H9 (cell line): ENCODE data around the gene TMA7B. TPM values are rescaled to one million over a fixed set of nuclear protein-coding genes. Genes with fewer than 3 reads are reported as not detected.

Experiments
- DNase-seq: peaks from one replicate; pipeline ENCODE4 v3.0.0-alpha.2; 2017
- H2AFZ ChIP-seq: one replicate; pipeline ENCODE4 v1.6.1; 2013; ENCODE audit warnings: mild to moderate bottlenecking, low read length, control low read depth, moderate library complexity
- H2AK5ac ChIP-seq: 2 replicates; pipeline ENCODE4 v1.6.1; 2013; ENCODE audit warnings: low read length, control low read depth, mixed read lengths; ENCODE audit not compliant: insufficient read length
- H2BK120ac ChIP-seq: one replicate; pipeline ENCODE4 v1.6.1; 2013; ENCODE audit warnings: low read depth, mild to moderate bottlenecking, low read length, control low read depth, inconsistent platforms; ENCODE audit not compliant: poor library complexity, severe bottlenecking
- H2BK12ac ChIP-seq: 2 replicates; pipeline ENCODE4 v1.6.1; 2013; ENCODE audit warnings: low read length, control low read depth, mixed read lengths, low read depth; ENCODE audit not compliant: insufficient read length
- H2BK15ac ChIP-seq: 2 replicates; pipeline ENCODE4 v1.6.1; 2013; ENCODE audit warnings: low read depth, low read length, control low read depth
- H2BK20ac ChIP-seq: one replicate; pipeline ENCODE4 v1.6.1; 2013; ENCODE audit warnings: low read depth, mild to moderate bottlenecking, low read length, control low read depth, inconsistent platforms; ENCODE audit not compliant: poor library complexity, severe bottlenecking
- H2BK5ac ChIP-seq: 2 replicates; pipeline ENCODE4 v1.6.1; 2013; ENCODE audit warnings: low read length, control low read depth, mixed read lengths; ENCODE audit not compliant: insufficient read length
- H3K14ac ChIP-seq: 2 replicates; pipeline ENCODE4 v1.6.1; 2013; ENCODE audit warnings: low read length, control low read depth; ENCODE audit not compliant: insufficient read depth
- H3K18ac ChIP-seq: 2 replicates; pipeline ENCODE4 v1.6.1; 2013; ENCODE audit warnings: low read depth, mild to moderate bottlenecking, mixed read lengths, low read length, control low read depth; ENCODE audit not compliant: insufficient read length
- H3K23ac ChIP-seq: 2 replicates; pipeline ENCODE4 v1.6.1; 2013; ENCODE audit warnings: low read length, control low read depth, mixed read lengths, low read depth; ENCODE audit not compliant: insufficient read length
- H3K23me2 ChIP-seq: 2 replicates; pipeline ENCODE4 v1.6.1; 2013; ENCODE audit warnings: low read depth, mild to moderate bottlenecking, mixed read lengths, low read length, control low read depth; ENCODE audit not compliant: insufficient read length, poor library complexity, severe bottlenecking
- H3K27ac ChIP-seq: 2 replicates; pipeline ENCODE4 v1.5.1; 2013; ENCODE audit warnings: low read length, control low read depth, mixed read lengths, low read depth; ENCODE audit not compliant: insufficient read length
- H3K27me3 ChIP-seq: 2 replicates; pipeline ENCODE4 v1.6.1; 2013; ENCODE audit warnings: low read length, control low read depth, inconsistent platforms; ENCODE audit not compliant: insufficient read depth
- H3K4ac ChIP-seq: 2 replicates; pipeline ENCODE4 v1.6.1; 2013; ENCODE audit warnings: low read depth, mild to moderate bottlenecking, control low read depth, inconsistent platforms, low read length, moderate library complexity
- H3K4me1 ChIP-seq: 2 replicates; pipeline ENCODE4 v1.6.1; 2013; ENCODE audit warnings: low read length, control low read depth, inconsistent platforms; ENCODE audit not compliant: insufficient read depth
- H3K4me2 ChIP-seq: 2 replicates; pipeline ENCODE4 v1.6.1; 2013; ENCODE audit warnings: low read length, control low read depth, mixed read lengths; ENCODE audit not compliant: insufficient read length, insufficient read depth
- H3K56ac ChIP-seq: 2 replicates; pipeline ENCODE4 v1.6.1; 2013; ENCODE audit warnings: low read depth, mild to moderate bottlenecking, mixed read lengths, low read length, control low read depth; ENCODE audit not compliant: insufficient read length
- H3K79me1 ChIP-seq: 2 replicates; pipeline ENCODE4 v1.6.1; 2013; ENCODE audit warnings: low read depth, mild to moderate bottlenecking, moderate library complexity, low read length, control low read depth, inconsistent platforms; ENCODE audit not compliant: insufficient read depth, poor library complexity, severe bottlenecking
- H3K79me2 ChIP-seq: 2 replicates; pipeline ENCODE4 v1.6.1; 2013; ENCODE audit warnings: low read length, control low read depth, inconsistent platforms; ENCODE audit not compliant: insufficient read depth
- H3K9ac ChIP-seq: 2 replicates; pipeline ENCODE4 v1.6.1; 2013; ENCODE audit warnings: low read length, control low read depth, mixed read lengths; ENCODE audit not compliant: insufficient read length; ENCODE audit errors: extremely low read depth
- H3K9me3 ChIP-seq: one replicate; pipeline ENCODE4 v1.6.1; 2013; ENCODE audit warnings: low read depth, low read length, inconsistent platforms; ENCODE audit not compliant: control insufficient read depth
- H3T11ph ChIP-seq: one replicate; pipeline ENCODE4 v1.6.1; 2013; ENCODE audit warnings: mild to moderate bottlenecking, low read length, control low read depth, inconsistent platforms
- H4K20me1 ChIP-seq: one replicate; pipeline ENCODE4 v1.6.1; 2013; ENCODE audit not compliant: control insufficient read depth, insufficient read length, insufficient read depth
- H4K5ac ChIP-seq: 2 replicates; pipeline ENCODE4 v1.6.1; 2013; ENCODE audit warnings: low read depth, mild to moderate bottlenecking, mixed read lengths, low read length, control low read depth; ENCODE audit not compliant: insufficient read length
- H4K8ac ChIP-seq: replicated peaks from 2 replicates; pipeline ENCODE4 v1.6.1; 2013; ENCODE audit warnings: low read length, control low read depth, mixed read lengths, low read depth; ENCODE audit not compliant: insufficient read length
- H4K91ac ChIP-seq: 2 replicates; pipeline ENCODE4 v1.6.1; 2013; ENCODE audit warnings: low read depth, mild to moderate bottlenecking, moderate library complexity, mixed read lengths, low read length, control low read depth; ENCODE audit not compliant: insufficient read length
- H3K27ac Mint-ChIP-seq, 3 experiments: 2 replicates in 2 of 3; 3 replicates in 1 of 3; pipeline ENCODE4 v1.8.0; 2020 to 2021; ENCODE audit warnings: mixed read lengths in 3 of 3, mild to moderate bottlenecking in 1 of 3, moderate library complexity in 1 of 3
- H3K27me3 Mint-ChIP-seq: 2 replicates; pipeline ENCODE4 v1.8.0; 2021; ENCODE audit warnings: low read depth, mild to moderate bottlenecking, moderate library complexity, mixed read lengths
- H3K36me3 Mint-ChIP-seq, 3 experiments: 2 replicates in 2 of 3; 3 replicates in 1 of 3; pipeline ENCODE4 v1.8.0; 2020 to 2021; ENCODE audit warnings: low read depth in 3 of 3, mixed read lengths in 3 of 3; ENCODE audit not compliant: insufficient read depth in 1 of 3
- H3K4me1 Mint-ChIP-seq, 2 experiments: 2 replicates each; pipeline ENCODE4 v1.8.0; 2020; ENCODE audit warnings: mixed read lengths in 2 of 2
- H3K4me3 Mint-ChIP-seq, 2 experiments: 2 replicates in 1 of 2; 3 replicates in 1 of 2; pipeline ENCODE4 v1.8.0; 2020 to 2021; ENCODE audit warnings: mild to moderate bottlenecking in 2 of 2, mixed read lengths in 2 of 2, moderate library complexity in 1 of 2
- H3K9me3 Mint-ChIP-seq, 2 experiments: 2 replicates in 1 of 2; 3 replicates in 1 of 2; pipeline ENCODE4 v1.8.0; 2020; ENCODE audit warnings: mild to moderate bottlenecking in 2 of 2, mixed read lengths in 2 of 2, moderate library complexity in 1 of 2
- WGBS: extraction: QIAGEN DNeasy Blood & Tissue Kit; methylation state at CpG from one replicate; pipeline ENCODE4 v1.1.7; 2013; ENCODE audit warnings: missing lambda C conversion rate, low lambda C conversion rate, mixed read lengths; ENCODE audit not compliant: insufficient read length; ENCODE audit errors: extremely low coverage; 5-methylcytosine and 5-hydroxymethylcytosine counted together
- total RNA-seq: library from RNA; stranded (reverse); gene quantifications from 2 replicates; pipeline ENCODE4 v1.2.1, GENCODE V29; 2021
- TF ChIP-seq, protein P1 (sequence below): fragments of 200-600 bp; sonication (generic); conservative IDR thresholded peaks from 3 replicates; pipeline ENCODE4 v1.8.0; 2021; ENCODE audit warnings: antibody characterized with exemption, mild to moderate bottlenecking

The TMA7B gene
- total RNA-seq, 1 experiment from 2014 or later = not detected

DNA sequence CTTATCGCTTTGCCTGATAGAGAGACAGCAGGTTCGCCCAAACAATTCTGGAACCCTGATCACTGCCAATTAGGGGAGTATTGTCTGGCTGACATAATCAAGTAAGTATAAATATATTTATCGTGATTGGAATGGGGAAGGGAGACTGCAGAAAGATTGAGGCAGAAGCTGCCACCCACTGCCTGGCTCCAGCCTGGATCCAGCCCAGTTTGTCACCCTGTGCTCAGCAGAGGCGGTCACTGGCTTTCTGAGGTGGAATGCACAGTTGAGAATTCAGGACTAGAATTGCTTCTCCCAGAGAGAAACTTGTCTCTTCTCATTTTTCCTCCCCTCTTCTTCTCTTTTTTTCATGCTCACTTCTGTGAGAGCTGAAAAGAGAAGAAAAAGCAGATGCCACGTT is 33.4 kb upstream of the TMA7B start:
- no peaks in the 10 kb centered on the region for H3K36me3 Mint-ChIP-seq
- H3K9me3 Mint-ChIP-seq = no peaks in the 10 kb centered on the region
- H3K27ac ChIP-seq = no peak overlapping the region
- H3K27me3 ChIP-seq = no peaks in the 10 kb centered on the region
- no peak overlapping the region for H2BK5ac ChIP-seq
- no peak overlapping the region for H3T11ph ChIP-seq
- DNase-seq = no peak
- no peak overlapping the region for H4K8ac ChIP-seq
- no peaks in the 10 kb centered on the region for H3K23me2 ChIP-seq
- H3K9ac ChIP-seq = no peak overlapping the region
- no peak overlapping the region for H2AK5ac ChIP-seq
- no peaks in the 10 kb centered on the region for H4K20me1 ChIP-seq
- no CpG with 5 or more reads among the region's 5 CpGs for WGBS
- no peak overlapping the region for H3K4me3 Mint-ChIP-seq
- no peak overlapping the region for H4K5ac ChIP-seq
- H3K4me2 ChIP-seq = no peak overlapping the region
- H4K91ac ChIP-seq = no peak overlapping the region
- no peak overlapping the region for H2BK120ac ChIP-seq
- H2AFZ ChIP-seq = no peak overlapping the region
- no peaks in the 10 kb centered on the region; the same call in 1 of the 2 replicates for H3K4me1 ChIP-seq
- H3K18ac ChIP-seq = no peak overlapping the region
- peaks cover 8% of the 10 kb centered on the region for H3K27me3 Mint-ChIP-seq
- H2BK20ac ChIP-seq = no peak overlapping the region
- no peak overlapping the region for H3K14ac ChIP-seq
- no peak overlapping the region for H2BK15ac ChIP-seq
- no peak overlapping the region for H3K27ac Mint-ChIP-seq
- TF ChIP-seq, protein P1, sequence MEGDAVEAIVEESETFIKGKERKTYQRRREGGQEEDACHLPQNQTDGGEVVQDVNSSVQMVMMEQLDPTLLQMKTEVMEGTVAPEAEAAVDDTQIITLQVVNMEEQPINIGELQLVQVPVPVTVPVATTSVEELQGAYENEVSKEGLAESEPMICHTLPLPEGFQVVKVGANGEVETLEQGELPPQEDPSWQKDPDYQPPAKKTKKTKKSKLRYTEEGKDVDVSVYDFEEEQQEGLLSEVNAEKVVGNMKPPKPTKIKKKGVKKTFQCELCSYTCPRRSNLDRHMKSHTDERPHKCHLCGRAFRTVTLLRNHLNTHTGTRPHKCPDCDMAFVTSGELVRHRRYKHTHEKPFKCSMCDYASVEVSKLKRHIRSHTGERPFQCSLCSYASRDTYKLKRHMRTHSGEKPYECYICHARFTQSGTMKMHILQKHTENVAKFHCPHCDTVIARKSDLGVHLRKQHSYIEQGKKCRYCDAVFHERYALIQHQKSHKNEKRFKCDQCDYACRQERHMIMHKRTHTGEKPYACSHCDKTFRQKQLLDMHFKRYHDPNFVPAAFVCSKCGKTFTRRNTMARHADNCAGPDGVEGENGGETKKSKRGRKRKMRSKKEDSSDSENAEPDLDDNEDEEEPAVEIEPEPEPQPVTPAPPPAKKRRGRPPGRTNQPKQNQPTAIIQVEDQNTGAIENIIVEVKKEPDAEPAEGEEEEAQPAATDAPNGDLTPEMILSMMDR = no peak
- H3K4ac ChIP-seq = no peak overlapping the region
- no peaks in the 10 kb centered on the region for H3K9me3 ChIP-seq
- no peak overlapping the region for H2BK12ac ChIP-seq
- H3K79me2 ChIP-seq = no peaks in the 10 kb centered on the region
- H3K4me1 Mint-ChIP-seq = peaks cover 8 to 11% of the 10 kb centered on the region in 2 experiments; a peak in 3 of 4 replicates
- H3K79me1 ChIP-seq = no peaks in the 10 kb centered on the region
- H3K56ac ChIP-seq = no peak overlapping the region
- no peak overlapping the region for H3K23ac ChIP-seq
